Gastroesophageal sphincter (tissue), 3 donors: ENCODE results near the gene VIPR2.

Experiments
- CTCF ChIP-seq, 4 experiments: fragments of 200-600 bp in 2 of 4; fragments of 450-650 bp in 2 of 4; sonication (generic) in 1 of 4; IDR thresholded peaks; one replicate each; pipeline ENCODE4 v1.5.1; 2017 to 2019; ENCODE audit warnings: antibody characterized with exemption in 4 of 4, mild to moderate bottlenecking in 2 of 4, moderate library complexity in 2 of 4
- POLR2A ChIP-seq, 2 donors: fragments of 450-650 bp; IDR thresholded peaks; one replicate each; pipeline ENCODE4 v1.6.1; 2017; ENCODE audit warnings: antibody characterized with exemption in 2 of 2, mild to moderate bottlenecking in 2 of 2, moderate library complexity in 1 of 2
- POLR2AphosphoS5 ChIP-seq: sonication (generic); formaldehyde crosslinking; IDR thresholded peaks from one replicate; pipeline ENCODE4 v1.6.1; 2017; ENCODE audit warnings: antibody characterized with exemption

GRCh38 chr7:159024280-159024951, 120.3 kb downstream of the VIPR2 start:
- TF ChIP-seq CTCF (IDR thresholded peaks at IDR 0.05) (no peak), POLR2A (IDR thresholded peaks at IDR 0.05) (no peak), POLR2AphosphoS5 (no peak)
